Thoracic aorta (tissue), 2 donors: Measurements from ENCODE around the gene GPATCH2. TPM values are rescaled to one million over a fixed set of nuclear protein-coding genes. Genes with fewer than 3 reads are reported as not detected.

Source experiments
- ATAC-seq: fragments of 150-250 bp; one replicate; pipeline ENCODE4 v1.8.0; 2017; ENCODE audit warnings: low read depth; ENCODE audit not compliant: insufficient number of reproducible peaks, low FRiP score
- DNase-seq: peaks from one replicate; pipeline ENCODE4 v3.0.0-alpha.2; 2020; ENCODE audit warnings: low spot score
- H3K27ac ChIP-seq, 2 donors: fragments of 200-600 bp; sonication (generic); 1 replicate in 1 of 2; 2 replicates in 1 of 2; pipeline ENCODE4 v1.5.1; 2016; ENCODE audit warnings: mild to moderate bottlenecking in 2 of 2, moderate library complexity in 2 of 2
- H3K27me3 ChIP-seq: fragments of 200-600 bp; sonication (generic); replicated peaks from 2 replicates; pipeline ENCODE4 v1.6.0; 2016; ENCODE audit warnings: mild to moderate bottlenecking; ENCODE audit not compliant: insufficient read depth
- H3K36me3 ChIP-seq: fragments of 200-600 bp; sonication (generic); one replicate; pipeline ENCODE4 v1.5.1; 2016
- H3K4me1 ChIP-seq, 2 donors: fragments of 200-600 bp; sonication (generic); 1 replicate in 1 of 2; 2 replicates in 1 of 2; pipeline versions ENCODE4 v1.5.1 to v1.6.0; 2016; ENCODE audit warnings: low read depth in 2 of 2, mild to moderate bottlenecking in 1 of 2; ENCODE audit not compliant: control insufficient read depth in 1 of 2
- H3K4me3 ChIP-seq: fragments of 200-600 bp; sonication (generic); 2 replicates; pipeline ENCODE4 v1.5.1; 2016; ENCODE audit warnings: mild to moderate bottlenecking
- H3K9me3 ChIP-seq: fragments of 200-600 bp; sonication (generic); 2 replicates; pipeline ENCODE4 v1.5.1; 2016
- CTCF ChIP-seq: fragments of 200-600 bp; sonication (generic); IDR thresholded peaks from one replicate; pipeline ENCODE4 v1.5.1; 2019; ENCODE audit warnings: antibody characterized with exemption
- total RNA-seq, 2 donors: library from RNA; depleted of rRNA; stranded (reverse); fragments of >200 nt; gene quantifications; one replicate each; pipeline versions ENCODE4 v1.1.0 to v1.2.3, GENCODE V29; 2016

The GPATCH2 gene
- total RNA-seq, 2 donors from 2014 or later = 16.2 to 20.5 TPM

- Histone ChIP-seq H3K36me3 (no peaks in the 10 kb centered on the region), H3K9me3 (no peaks in the 10 kb centered on the region), H3K27me3 (no peaks in the 10 kb centered on the region), H3K4me1 (no peaks in the 10 kb centered on the region), H3K4me3 (no peak overlapping the region), H3K27ac (no peak overlapping the region)
- DNase-seq = no peak
- no peak for TF ChIP-seq CTCF
- no peak for ATAC-seq
These were observed 90.6 kb downstream of the GPATCH2 start for GRCh38 chr1:217540321-217540720.

GRCh38 chr1:217539510-217539909 is 91.4 kb downstream of the GPATCH2 start:
- Histone ChIP-seq H3K27ac (no peak overlapping the region), H3K9me3 (no peaks in the 10 kb centered on the region), H3K27me3 (no peaks in the 10 kb centered on the region), H3K36me3 (no peaks in the 10 kb centered on the region), H3K4me1 (peaks cover 0 to 3% of the 10 kb centered on the region in 2 donors), H3K4me3 (no peak overlapping the region)
- no peak for TF ChIP-seq CTCF
- ATAC-seq = no peak
- DNase-seq = no peak

- no peak overlapping the region for H3K4me3 ChIP-seq
- H3K27ac ChIP-seq = no peak overlapping the region
- no peaks in the 10 kb centered on the region for H3K36me3 ChIP-seq
- no peak for TF ChIP-seq CTCF
- ATAC-seq (no peak), DNase-seq (no peak)
- H3K4me1 ChIP-seq = peaks cover 0 to 4% of the 10 kb centered on the region in 2 donors
- no peaks in the 10 kb centered on the region for H3K27me3 ChIP-seq
- no peaks in the 10 kb centered on the region for H3K9me3 ChIP-seq
These were observed 95.1 kb downstream of the GPATCH2 start for GRCh38 chr1:217535601-217536377.

- no peaks in the 10 kb centered on the region for H3K9me3 ChIP-seq
- no peak for TF ChIP-seq CTCF
- DNase-seq (no peak), ATAC-seq (no peak)
- H3K36me3 ChIP-seq = no peaks in the 10 kb centered on the region
- peaks cover 0 to 4% of the 10 kb centered on the region in 2 donors for H3K4me1 ChIP-seq
- no peaks in the 10 kb centered on the region for H3K27me3 ChIP-seq
- H3K27ac ChIP-seq = no peak overlapping the region
- no peak overlapping the region for H3K4me3 ChIP-seq
These were observed 96.3 kb downstream of the GPATCH2 start for GRCh38 chr1:217534566-217534965.

GRCh38 chr1:217528271-217528670 is 102.6 kb downstream of the GPATCH2 start:
- Histone ChIP-seq H3K27me3 (no peaks in the 10 kb centered on the region), H3K36me3 (no peaks in the 10 kb centered on the region), H3K9me3 (no peaks in the 10 kb centered on the region), H3K4me1 (peaks cover 13 to 17% of the 10 kb centered on the region in 2 donors), H3K4me3 (no peak overlapping the region), H3K27ac (no peak overlapping the region)
- TF ChIP-seq CTCF = no peak
- ATAC-seq = no peak
- no peak for DNase-seq
